Measurements from ENCODE around the gene STAC3. TPM values are rescaled to one million over a fixed set of nuclear protein-coding genes. Genes with fewer than 3 reads are reported as not detected.

STAC3 gene
- total RNA-seq, 1 experiment from 2014 or later = not detected

DNA sequence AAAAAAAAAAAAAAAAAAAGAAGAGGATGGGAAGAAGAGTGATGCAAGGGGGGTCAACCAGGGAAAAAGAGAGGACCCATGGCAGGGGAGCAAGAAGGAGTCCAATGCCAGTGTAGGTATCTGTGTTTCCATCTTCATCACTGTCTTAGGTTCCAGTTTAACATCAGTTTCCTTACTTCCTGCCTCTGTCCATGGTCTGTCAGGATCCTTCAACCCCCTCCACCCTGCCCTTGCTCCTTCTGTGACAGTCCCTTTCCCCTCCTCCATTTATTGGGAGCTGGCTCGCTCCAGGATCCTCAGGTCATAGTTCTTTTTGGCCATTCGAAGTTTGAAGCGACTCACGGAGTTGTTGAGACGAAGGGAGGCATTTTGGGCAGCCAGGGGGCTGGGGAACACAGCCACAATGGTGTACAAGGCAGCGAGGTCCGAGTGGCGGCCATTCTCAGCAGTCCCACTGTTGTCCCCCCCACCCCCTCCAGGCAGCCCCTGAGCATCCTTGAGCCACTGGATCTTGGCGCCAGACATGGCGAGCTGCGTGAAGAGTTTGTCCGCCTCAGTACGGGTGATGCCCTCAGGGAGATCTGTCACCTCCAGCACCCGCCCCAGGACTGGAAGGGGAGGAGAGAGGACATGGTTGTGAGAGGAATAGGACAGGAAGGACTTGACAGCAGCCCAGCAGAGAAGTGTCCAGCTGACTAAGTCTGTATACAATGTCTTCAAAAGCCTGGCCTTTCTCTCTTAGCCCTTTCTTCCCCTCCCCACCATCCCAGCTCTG lies 3.7 kb upstream of the STAC3 start:
- no peak for DNase-seq (ENCODE audit: low spot score)

DNA sequence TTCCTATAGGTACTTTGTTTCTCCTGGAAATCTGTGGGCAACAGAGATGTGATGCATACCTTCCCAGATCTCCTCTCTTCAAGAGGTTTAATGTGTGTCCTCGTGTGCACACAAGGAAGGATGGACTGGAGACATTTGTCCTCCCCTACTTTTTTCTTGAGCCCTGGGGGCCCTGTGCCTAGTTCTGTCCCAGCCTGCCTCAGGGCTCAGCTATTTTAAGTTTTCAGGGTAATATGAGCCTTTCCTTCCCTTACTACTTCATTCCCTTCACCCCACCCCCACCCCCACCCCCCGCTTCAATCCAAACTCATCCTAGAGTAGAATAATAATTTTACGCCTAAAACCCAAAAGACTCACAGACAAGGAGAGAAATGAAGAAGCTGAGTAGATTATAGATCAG lies 446 bp downstream of the STAC3 start:
- no peak for DNase-seq (ENCODE audit: low spot score)

DNA sequence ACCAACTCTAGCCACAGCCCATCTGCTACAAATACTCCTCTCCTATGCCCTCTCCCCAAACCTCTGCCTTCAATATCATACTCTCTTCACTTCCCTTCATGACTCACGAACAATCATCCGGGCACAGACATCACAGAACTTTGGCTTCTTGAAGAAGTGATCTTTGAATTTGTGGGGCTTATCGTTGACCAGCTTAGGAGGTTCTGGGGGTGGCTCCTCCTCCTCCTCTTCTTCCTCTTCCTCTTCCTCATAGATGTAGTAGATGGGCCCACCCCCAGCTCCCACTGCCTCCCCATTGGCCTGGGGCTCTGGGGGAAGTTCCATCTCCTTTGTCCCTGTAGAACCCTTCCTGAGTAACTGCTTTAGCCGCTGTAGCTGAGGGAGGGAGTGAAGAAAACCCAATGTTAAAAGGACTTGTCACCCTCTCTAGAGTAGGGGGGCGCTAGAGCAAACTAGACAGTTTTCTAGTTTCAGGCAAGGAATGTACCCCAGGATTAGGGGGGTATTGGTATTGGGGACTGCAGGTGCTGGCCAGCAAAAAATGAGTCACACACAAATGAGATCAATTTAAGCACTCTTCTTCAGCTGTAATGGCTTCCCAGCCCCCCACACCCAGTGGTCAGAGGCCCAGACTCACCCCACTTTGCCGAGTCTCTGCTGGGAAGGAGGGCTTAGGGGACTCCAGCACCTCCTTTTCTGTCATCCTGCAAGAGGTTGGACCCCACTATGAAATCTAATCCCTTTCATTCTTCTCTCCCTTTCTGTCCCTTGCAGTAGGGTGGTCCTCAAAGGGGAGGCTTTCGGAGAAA lies 1.8 kb downstream of the STAC3 start:
- no peak for DNase-seq (ENCODE audit: low spot score)

- DNase-seq (ENCODE audit: low spot score) = no peak
Measured at GRCh38 chr12:57247041-57247440, 3.9 kb downstream of the STAC3 start.

DNA sequence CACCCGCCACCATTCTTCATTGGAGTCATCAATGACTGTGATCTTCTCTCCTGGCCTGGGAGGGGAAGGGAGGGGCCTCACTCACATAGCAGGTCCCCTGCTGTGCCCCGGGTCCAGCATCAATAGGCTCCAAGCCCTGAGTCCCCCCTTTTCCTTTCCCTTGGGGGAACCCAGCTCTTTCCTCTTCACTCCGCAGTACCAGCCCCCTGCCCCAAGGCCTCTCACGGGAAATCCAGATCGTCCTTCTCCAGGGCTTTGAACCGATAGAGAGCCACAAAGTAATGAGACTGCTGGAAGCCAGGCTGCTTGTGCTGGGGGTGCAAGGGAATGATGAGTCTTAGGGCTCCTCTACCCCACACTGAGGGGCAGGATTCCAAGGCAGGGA lies 6.7 kb downstream of the STAC3 start:
- no peak for DNase-seq (ENCODE audit: low spot score)

- DNase-seq (ENCODE audit: low spot score) = no peak
Measured at GRCh38 chr12:57243521-57244311, 7.3 kb downstream of the STAC3 start.

GRCh38 chr12:57242691-57243454 lies 8.1 kb downstream of the STAC3 start:
- DNase-seq (ENCODE audit: low spot score) = no peak

- no peak for DNase-seq (ENCODE audit: low spot score)
Measured at GRCh38 chr12:57242329-57242690, 8.7 kb downstream of the STAC3 start.

GRCh38 chr12:57241402-57242310 lies 9.3 kb downstream of the STAC3 start:
- DNase-seq (ENCODE audit: low spot score) = no peak

DNA sequence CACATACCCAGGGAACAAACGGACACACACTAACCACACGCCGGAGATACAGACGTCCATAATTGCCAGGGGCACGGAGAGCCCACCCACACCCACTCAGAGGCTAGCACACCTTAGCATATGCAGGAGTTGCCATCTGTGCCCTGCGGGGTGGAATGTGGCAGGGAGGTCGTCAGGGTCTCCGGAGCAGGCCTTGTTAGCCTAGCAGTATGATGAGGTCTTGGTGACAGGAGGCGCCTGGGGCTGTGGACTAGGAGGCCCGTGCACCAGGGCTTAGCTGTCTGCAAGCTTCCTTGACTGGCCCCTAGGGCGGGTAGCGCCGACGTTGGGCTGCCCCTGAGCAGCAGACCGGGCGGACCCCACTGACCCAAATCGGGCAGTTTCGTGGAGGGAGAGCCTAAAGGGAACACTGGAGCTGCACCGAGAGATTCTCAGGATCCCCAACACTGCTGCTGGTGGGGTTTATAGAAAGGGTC lies 10.0 kb downstream of the STAC3 start:
- DNase-seq (ENCODE audit: low spot score) = no peak

- peak; percentile 61 for DNase-seq (ENCODE audit: low spot score)
Measured at GRCh38 chr12:57240066-57240921, 10.7 kb downstream of the STAC3 start.

DNA sequence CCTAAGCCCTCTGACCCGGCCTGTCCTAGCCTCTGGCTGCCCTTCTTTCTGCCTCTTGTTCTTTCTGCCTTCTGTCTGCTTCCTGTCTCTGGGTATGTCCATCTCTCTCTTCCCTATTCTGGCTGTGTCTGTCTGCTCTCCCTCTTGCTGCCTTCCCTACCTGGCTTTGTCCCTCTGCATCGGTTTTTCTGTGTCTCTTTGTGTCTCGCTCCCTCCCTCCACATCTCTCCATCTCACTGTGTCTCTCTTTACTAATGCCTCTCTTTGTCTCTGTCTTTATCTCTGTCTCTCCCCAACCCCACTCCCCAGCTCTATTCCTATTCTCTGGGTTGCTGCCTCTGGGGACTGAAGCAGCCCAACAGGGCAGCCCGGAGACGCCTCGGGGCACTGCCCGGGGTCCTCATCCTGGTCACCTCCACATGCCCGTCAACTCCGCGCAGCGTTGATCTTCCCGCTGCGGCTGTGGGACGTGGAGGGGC lies 11.4 kb downstream of the STAC3 start:
- no peak for DNase-seq (ENCODE audit: low spot score)

DNA sequence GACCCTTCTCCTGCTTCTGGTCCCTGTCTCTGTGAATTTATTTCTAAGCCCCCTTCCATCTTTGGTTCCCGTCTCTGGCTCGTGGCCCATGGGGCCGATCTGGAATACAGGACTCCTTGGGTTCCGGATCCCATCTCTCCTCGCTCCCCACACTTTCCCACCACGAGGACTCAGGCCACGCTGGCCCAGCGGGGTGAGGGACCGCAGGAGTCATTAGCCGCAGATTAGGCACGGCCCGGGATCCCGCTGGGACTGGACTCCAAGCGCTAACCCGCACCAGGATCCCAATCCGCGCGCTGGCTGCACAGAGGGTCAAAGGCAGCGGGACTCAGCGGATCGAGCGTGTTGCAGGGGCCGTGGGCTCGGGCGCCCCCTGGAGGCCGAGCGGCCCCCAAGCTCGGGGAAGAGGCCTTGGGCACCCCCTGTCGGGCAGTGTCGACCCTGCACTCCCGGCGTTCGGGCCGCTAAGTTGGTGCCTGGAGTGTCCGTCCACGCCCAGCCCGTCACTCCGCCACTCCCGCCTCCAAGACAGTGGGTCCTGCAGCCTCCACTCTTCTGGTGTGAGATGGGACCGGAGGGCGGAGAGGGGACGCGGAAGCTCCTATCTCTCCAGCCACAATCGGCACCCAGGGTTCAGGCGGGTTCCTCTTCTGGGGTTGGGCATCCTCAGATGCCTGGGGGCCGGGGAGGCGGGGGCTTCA lies 12.0 kb downstream of the STAC3 start:
- DNase-seq (ENCODE audit: low spot score) = peak; percentile 71

GRCh38 chr12:57237932-57238853 lies 12.8 kb downstream of the STAC3 start:
- DNase-seq (ENCODE audit: low spot score) = no peak

- no peak for DNase-seq (ENCODE audit: low spot score)
Measured at GRCh38 chr12:57237596-57237931, 13.4 kb downstream of the STAC3 start.

DNA sequence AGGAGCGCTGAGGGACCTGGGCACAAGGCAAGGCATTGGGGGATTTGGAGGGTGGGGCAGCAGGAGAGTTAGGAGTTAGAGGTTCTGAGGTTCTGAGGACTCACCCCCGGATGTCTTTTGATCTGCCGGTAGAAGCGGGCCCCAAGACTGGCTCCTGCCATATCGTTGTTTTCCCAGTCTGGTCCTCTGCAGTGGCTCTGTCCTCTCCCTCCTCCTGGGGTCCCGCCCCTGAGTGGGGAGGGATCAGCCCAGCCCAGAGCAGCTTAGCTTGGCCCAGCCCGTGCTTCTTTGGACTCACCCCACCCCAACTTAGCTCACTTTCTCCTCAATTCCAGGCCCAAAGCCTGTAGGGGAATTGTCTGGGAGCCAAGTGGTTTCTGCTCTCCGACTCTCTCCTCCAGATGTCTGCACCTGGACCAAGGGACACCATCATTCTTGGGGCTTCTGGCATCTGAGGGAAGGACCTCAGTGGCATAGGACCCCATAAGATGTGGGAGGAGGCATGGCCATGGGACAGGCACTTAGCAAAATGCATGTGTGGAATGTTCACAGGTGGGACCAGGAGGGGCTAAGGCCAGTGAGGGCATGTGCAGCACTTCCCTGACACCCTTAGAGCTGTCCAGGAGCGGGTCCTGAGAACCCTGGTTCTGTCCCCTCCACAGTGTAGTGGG lies 13.9 kb downstream of the STAC3 start:
- DNase-seq (ENCODE audit: low spot score) = no peak
